Thyroid gland (tissue), 4 donors: ENCODE data around the gene NUDT3.

Source experiments
- POLR2A ChIP-seq, 2 donors: fragments of 450-650 bp; IDR thresholded peaks; one replicate each; pipeline ENCODE4 v1.6.1; 2017; ENCODE audit warnings: antibody characterized with exemption in 2 of 2, mild to moderate bottlenecking in 2 of 2, moderate library complexity in 1 of 2
- TF ChIP-seq, protein P1 (sequence below), 6 experiments: fragments of 200-600 bp in 3 of 6; fragments of 450-650 bp in 3 of 6; sonication (generic) in 3 of 6; IDR thresholded peaks; one replicate each; pipeline ENCODE4 v1.5.1; 2016 to 2019; ENCODE audit warnings: antibody characterized with exemption in 6 of 6, mild to moderate bottlenecking in 2 of 6, inconsistent platforms in 1 of 6, moderate library complexity in 1 of 6

DNA sequence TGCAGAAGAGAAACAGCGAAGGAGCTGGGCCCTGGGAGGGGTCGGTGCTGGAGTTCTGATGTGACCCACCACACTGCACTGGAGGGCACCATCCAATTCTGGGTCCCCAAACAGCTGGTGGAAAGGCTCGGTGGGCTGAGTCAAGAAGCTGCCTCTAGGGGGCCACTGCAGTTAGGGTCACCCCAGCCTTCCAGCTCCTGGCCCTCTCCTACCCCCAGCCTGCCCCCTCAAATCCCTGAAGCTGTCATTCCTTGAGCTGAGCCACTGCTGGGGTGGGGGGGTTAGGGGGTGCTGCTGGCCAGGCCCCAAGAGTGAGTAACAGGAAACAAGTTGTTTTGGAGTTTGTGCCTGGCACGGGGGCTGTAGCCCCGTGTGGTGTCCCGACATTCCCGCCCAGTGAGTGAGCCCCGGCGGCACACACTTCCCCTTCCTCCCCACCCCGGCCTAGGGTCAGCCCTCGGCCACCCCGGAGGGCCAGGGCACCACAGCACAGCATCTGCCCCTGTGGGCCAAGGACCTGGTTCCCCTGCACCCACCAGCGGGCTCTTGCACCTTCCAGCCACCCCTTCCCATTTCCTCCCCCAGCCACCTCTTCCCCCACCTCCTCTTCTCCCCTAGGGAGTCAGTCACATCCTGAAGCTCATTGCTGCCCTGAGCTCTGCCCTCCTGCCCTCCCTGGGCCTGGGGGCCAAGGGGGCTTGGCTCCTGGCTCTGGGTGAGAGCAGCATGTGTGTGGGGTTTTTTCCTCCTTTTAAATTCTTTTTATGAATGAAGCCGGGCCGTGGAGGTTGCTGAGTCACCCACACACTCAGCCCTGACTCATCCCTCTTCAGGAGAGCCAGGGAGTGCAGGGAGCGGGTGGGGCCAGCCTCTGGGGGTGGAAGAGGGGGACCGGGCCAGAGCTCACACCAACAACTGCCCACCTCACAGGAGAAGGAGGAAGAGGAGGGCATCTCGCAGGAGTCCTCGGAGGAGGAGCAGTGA lies 148.3 kb downstream of the NUDT3 start:
- TF ChIP-seq, protein P1, sequence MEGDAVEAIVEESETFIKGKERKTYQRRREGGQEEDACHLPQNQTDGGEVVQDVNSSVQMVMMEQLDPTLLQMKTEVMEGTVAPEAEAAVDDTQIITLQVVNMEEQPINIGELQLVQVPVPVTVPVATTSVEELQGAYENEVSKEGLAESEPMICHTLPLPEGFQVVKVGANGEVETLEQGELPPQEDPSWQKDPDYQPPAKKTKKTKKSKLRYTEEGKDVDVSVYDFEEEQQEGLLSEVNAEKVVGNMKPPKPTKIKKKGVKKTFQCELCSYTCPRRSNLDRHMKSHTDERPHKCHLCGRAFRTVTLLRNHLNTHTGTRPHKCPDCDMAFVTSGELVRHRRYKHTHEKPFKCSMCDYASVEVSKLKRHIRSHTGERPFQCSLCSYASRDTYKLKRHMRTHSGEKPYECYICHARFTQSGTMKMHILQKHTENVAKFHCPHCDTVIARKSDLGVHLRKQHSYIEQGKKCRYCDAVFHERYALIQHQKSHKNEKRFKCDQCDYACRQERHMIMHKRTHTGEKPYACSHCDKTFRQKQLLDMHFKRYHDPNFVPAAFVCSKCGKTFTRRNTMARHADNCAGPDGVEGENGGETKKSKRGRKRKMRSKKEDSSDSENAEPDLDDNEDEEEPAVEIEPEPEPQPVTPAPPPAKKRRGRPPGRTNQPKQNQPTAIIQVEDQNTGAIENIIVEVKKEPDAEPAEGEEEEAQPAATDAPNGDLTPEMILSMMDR (IDR thresholded peaks at IDR 0.05): no peak
- no peak for TF ChIP-seq POLR2A (IDR thresholded peaks at IDR 0.05)
